HEK293 (cell line): ENCODE measurements around the gene WWOX.

ENCODE experiments used
- ZBTB17 ChIP-seq: fragments of 450-650 bp; formaldehyde crosslinking; IDR thresholded peaks from 2 replicates; pipeline ENCODE4 v1.5.1; 2016; ENCODE audit warnings: missing biosample characterization, missing genetic modification characterization
- ZBTB8A ChIP-seq: fragments of 450-650 bp; formaldehyde crosslinking; IDR thresholded peaks from 2 replicates; pipeline ENCODE4 v1.5.1; 2016; ENCODE audit warnings: missing biosample characterization, missing genetic modification characterization
- ZNF473 ChIP-seq: fragments of 450-650 bp; formaldehyde crosslinking; IDR thresholded peaks from 2 replicates; pipeline ENCODE4 v1.5.1; 2017; ENCODE audit warnings: missing biosample characterization, missing genetic modification characterization
- ZNF521 ChIP-seq: fragments of 450-650 bp; formaldehyde crosslinking; IDR thresholded peaks from 2 replicates; pipeline ENCODE4 v1.5.1; 2017; ENCODE audit warnings: missing biosample characterization, mild to moderate bottlenecking, missing genetic modification characterization
- ZNF610 ChIP-seq: fragments of 450-650 bp; formaldehyde crosslinking; IDR thresholded peaks from 2 replicates; pipeline ENCODE4 v1.5.1; 2016; ENCODE audit warnings: missing biosample characterization, missing genetic modification characterization, borderline replicate concordance
- TF ChIP-seq, protein P1 (sequence below): fragments of 450-650 bp; formaldehyde crosslinking; IDR thresholded peaks from 2 replicates; pipeline ENCODE4 v1.5.1; 2016; ENCODE audit warnings: missing biosample characterization, missing genetic modification characterization
- TF ChIP-seq, protein P2 (sequence below): fragments of 450-650 bp; formaldehyde crosslinking; IDR thresholded peaks from 2 replicates; pipeline ENCODE4 v1.5.1; 2016; ENCODE audit warnings: missing biosample characterization, missing genetic modification characterization
- TF ChIP-seq, protein P3 (sequence below): fragments of 450-650 bp; formaldehyde crosslinking; IDR thresholded peaks from 2 replicates; pipeline ENCODE4 v1.5.1; 2016; ENCODE audit warnings: missing biosample characterization, missing genetic modification characterization
- TF ChIP-seq, protein P4 (sequence below): fragments of 450-650 bp; formaldehyde crosslinking; IDR thresholded peaks from 2 replicates; pipeline ENCODE4 v1.5.1; 2016; ENCODE audit warnings: missing biosample characterization, missing genetic modification characterization
- TF ChIP-seq, protein P5 (sequence below): fragments of 450-650 bp; formaldehyde crosslinking; optimal IDR thresholded peaks from 2 replicates; pipeline ENCODE3; 2016; ENCODE audit warnings: missing biosample characterization, mild to moderate bottlenecking, missing genetic modification characterization

DNA sequence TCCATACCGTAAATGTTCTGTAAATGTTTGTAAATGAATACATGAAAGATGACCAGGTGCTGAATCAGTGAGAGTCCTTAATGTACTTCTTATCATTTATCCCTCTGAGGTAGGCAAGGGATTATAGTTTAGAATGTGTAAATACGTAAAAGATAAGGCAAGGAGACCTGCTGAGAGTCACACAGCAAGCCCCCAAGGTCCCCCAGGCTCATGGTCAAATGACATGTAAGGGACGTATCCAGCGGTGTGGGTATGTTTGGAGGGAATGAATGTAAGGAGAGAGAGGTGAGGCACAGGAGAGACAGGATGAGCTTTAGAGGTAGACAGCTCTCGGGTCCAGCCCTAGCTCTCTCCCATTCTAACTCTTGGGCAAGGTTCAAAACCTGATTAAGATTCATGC, 341.8 kb downstream of the WWOX start:
- TF ChIP-seq, protein P1, sequence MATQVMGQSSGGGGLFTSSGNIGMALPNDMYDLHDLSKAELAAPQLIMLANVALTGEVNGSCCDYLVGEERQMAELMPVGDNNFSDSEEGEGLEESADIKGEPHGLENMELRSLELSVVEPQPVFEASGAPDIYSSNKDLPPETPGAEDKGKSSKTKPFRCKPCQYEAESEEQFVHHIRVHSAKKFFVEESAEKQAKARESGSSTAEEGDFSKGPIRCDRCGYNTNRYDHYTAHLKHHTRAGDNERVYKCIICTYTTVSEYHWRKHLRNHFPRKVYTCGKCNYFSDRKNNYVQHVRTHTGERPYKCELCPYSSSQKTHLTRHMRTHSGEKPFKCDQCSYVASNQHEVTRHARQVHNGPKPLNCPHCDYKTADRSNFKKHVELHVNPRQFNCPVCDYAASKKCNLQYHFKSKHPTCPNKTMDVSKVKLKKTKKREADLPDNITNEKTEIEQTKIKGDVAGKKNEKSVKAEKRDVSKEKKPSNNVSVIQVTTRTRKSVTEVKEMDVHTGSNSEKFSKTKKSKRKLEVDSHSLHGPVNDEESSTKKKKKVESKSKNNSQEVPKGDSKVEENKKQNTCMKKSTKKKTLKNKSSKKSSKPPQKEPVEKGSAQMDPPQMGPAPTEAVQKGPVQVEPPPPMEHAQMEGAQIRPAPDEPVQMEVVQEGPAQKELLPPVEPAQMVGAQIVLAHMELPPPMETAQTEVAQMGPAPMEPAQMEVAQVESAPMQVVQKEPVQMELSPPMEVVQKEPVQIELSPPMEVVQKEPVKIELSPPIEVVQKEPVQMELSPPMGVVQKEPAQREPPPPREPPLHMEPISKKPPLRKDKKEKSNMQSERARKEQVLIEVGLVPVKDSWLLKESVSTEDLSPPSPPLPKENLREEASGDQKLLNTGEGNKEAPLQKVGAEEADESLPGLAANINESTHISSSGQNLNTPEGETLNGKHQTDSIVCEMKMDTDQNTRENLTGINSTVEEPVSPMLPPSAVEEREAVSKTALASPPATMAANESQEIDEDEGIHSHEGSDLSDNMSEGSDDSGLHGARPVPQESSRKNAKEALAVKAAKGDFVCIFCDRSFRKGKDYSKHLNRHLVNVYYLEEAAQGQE (tag by site-specific recombination), result no peak
- TF ChIP-seq, protein P2, sequence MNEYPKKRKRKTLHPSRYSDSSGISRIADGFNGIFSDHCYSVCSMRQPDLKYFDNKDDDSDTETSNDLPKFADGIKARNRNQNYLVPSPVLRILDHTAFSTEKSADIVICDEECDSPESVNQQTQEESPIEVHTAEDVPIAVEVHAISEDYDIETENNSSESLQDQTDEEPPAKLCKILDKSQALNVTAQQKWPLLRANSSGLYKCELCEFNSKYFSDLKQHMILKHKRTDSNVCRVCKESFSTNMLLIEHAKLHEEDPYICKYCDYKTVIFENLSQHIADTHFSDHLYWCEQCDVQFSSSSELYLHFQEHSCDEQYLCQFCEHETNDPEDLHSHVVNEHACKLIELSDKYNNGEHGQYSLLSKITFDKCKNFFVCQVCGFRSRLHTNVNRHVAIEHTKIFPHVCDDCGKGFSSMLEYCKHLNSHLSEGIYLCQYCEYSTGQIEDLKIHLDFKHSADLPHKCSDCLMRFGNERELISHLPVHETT, result no peak
- TF ChIP-seq ZBTB17 (tag by site-specific recombination), result no peak
- TF ChIP-seq, protein P3, sequence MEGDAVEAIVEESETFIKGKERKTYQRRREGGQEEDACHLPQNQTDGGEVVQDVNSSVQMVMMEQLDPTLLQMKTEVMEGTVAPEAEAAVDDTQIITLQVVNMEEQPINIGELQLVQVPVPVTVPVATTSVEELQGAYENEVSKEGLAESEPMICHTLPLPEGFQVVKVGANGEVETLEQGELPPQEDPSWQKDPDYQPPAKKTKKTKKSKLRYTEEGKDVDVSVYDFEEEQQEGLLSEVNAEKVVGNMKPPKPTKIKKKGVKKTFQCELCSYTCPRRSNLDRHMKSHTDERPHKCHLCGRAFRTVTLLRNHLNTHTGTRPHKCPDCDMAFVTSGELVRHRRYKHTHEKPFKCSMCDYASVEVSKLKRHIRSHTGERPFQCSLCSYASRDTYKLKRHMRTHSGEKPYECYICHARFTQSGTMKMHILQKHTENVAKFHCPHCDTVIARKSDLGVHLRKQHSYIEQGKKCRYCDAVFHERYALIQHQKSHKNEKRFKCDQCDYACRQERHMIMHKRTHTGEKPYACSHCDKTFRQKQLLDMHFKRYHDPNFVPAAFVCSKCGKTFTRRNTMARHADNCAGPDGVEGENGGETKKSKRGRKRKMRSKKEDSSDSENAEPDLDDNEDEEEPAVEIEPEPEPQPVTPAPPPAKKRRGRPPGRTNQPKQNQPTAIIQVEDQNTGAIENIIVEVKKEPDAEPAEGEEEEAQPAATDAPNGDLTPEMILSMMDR (tag by site-specific recombination), result no peak
- TF ChIP-seq, protein P4, sequence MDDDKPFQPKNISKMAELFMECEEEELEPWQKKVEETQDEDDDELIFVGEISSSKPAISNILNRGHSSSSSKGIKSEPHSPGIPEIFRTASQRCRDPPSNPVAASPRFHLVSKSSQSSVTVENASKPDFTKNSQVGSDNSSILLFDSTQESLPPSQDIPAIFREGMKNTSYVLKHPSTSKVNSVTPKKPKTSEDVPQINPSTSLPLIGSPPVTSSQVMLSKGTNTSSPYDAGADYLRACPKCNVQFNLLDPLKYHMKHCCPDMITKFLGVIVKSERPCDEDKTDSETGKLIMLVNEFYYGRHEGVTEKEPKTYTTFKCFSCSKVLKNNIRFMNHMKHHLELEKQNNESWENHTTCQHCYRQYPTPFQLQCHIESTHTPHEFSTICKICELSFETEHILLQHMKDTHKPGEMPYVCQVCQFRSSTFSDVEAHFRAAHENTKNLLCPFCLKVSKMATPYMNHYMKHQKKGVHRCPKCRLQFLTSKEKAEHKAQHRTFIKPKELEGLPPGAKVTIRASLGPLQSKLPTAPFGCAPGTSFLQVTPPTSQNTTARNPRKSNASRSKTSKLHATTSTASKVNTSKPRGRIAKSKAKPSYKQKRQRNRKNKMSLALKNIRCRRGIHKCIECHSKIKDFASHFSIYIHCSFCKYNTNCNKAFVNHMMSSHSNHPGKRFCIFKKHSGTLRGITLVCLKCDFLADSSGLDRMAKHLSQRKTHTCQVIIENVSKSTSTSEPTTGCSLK, result no peak
- TF ChIP-seq ZNF521 (tag by site-specific recombination), result no peak
- TF ChIP-seq ZNF610, result no peak
- TF ChIP-seq, protein P5, sequence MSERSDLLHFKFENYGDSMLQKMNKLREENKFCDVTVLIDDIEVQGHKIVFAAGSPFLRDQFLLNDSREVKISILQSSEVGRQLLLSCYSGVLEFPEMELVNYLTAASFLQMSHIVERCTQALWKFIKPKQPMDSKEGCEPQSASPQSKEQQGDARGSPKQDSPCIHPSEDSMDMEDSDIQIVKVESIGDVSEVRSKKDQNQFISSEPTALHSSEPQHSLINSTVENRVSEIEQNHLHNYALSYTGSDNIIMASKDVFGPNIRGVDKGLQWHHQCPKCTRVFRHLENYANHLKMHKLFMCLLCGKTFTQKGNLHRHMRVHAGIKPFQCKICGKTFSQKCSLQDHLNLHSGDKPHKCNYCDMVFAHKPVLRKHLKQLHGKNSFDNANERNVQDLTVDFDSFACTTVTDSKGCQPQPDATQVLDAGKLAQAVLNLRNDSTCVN (tag by site-specific recombination), result no peak
- TF ChIP-seq ZBTB8A (tag by site-specific recombination), result no peak
- no peak for TF ChIP-seq ZNF473 (tag by site-specific recombination)
